Neutrophil (primary cell): ENCODE data around the gene GLRA3.

ENCODE experiments used
- H3K27ac ChIP-seq: fragments of 200-600 bp; sonication (generic); 2 replicates; pipeline ENCODE4 v1.5.1; 2016; ENCODE audit warnings: mild to moderate bottlenecking, moderate library complexity
- H3K27me3 ChIP-seq: fragments of 200-600 bp; sonication (generic); 2 replicates; pipeline ENCODE4 v1.6.0; 2016; ENCODE audit warnings: mild to moderate bottlenecking
- H3K36me3 ChIP-seq: fragments of 200-600 bp; sonication (generic); 2 replicates; pipeline ENCODE4 v1.5.1; 2017
- H3K4me1 ChIP-seq, 2 experiments: fragments of 200-600 bp in 1 of 2; sonication (generic) in 1 of 2; 1 replicate in 1 of 2; 2 replicates in 1 of 2; pipeline versions ENCODE4 v1.5.1 to v1.6.1; 2013 to 2016; ENCODE audit warnings: low read depth in 1 of 2, low read length in 1 of 2, mild to moderate bottlenecking in 1 of 2, moderate library complexity in 1 of 2; ENCODE audit not compliant: control insufficient read depth in 1 of 2, insufficient read depth in 1 of 2
- H3K4me3 ChIP-seq, 2 experiments: fragments of 200-600 bp in 1 of 2; sonication (generic) in 1 of 2; 1 replicate in 1 of 2; 2 replicates in 1 of 2; pipeline ENCODE4 v1.5.1; 2013 to 2016; ENCODE audit warnings: low read depth in 1 of 2, low read length in 1 of 2, mild to moderate bottlenecking in 1 of 2, moderate library complexity in 1 of 2
- H3K9me3 ChIP-seq: fragments of 200-600 bp; sonication (generic); 2 replicates; pipeline ENCODE4 v1.5.1; 2016
- TF ChIP-seq, protein P1 (sequence below): fragments of 200-600 bp; sonication (generic); IDR thresholded peaks from 2 replicates; pipeline ENCODE4 v1.5.1; 2016; ENCODE audit warnings: antibody characterized with exemption

Gene GLRA3

DNA sequence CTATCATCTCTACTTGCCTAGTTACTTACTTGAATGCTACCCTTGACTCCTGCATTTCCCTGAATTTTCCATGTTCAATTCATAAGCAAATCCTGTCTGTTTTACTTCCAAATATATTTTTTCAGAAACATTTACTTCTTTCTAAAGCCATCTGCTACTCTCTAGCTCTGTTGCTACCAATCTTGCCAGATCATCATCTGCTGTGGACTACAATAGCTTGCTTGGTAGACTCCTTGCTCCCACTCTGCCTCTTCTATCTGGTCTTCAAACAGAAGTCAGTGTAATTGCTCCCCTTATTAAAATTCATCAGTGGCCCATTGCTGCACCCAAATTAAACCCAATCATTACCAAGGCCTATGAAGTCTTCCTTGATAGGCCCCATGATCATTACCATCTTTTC lies 155.2 kb downstream of the GLRA3 start:
- Histone ChIP-seq H3K27ac (no peak overlapping the region), H3K4me3 (no peak overlapping the region), H3K9me3 (no peaks in the 10 kb centered on the region), H3K4me1 (no peaks in the 10 kb centered on the region), H3K27me3 (no peaks in the 10 kb centered on the region), H3K36me3 (no peaks in the 10 kb centered on the region)
- TF ChIP-seq, protein P1, sequence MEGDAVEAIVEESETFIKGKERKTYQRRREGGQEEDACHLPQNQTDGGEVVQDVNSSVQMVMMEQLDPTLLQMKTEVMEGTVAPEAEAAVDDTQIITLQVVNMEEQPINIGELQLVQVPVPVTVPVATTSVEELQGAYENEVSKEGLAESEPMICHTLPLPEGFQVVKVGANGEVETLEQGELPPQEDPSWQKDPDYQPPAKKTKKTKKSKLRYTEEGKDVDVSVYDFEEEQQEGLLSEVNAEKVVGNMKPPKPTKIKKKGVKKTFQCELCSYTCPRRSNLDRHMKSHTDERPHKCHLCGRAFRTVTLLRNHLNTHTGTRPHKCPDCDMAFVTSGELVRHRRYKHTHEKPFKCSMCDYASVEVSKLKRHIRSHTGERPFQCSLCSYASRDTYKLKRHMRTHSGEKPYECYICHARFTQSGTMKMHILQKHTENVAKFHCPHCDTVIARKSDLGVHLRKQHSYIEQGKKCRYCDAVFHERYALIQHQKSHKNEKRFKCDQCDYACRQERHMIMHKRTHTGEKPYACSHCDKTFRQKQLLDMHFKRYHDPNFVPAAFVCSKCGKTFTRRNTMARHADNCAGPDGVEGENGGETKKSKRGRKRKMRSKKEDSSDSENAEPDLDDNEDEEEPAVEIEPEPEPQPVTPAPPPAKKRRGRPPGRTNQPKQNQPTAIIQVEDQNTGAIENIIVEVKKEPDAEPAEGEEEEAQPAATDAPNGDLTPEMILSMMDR: no peak

DNA sequence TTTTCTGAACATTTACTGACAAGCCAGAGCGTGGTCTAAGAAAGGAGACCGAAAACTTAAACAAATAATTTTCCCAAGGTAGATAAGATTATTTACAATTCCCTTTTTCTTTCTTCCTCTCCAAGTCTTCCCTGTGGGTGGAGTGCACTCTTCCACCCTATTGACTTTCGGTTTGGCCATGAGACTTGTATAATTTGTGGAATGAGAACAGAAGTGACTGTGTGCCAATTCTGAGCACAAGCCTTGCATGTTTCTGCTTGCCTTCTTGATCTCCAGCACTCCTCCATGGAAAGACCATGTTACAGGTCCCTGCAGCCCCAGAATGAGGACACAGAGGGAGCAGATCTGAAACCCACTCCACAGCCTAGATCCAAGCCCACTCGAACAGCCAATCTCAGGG lies 156.8 kb downstream of the GLRA3 start:
- no peak overlapping the region for H3K27ac ChIP-seq
- TF ChIP-seq, protein P1: no peak

DNA sequence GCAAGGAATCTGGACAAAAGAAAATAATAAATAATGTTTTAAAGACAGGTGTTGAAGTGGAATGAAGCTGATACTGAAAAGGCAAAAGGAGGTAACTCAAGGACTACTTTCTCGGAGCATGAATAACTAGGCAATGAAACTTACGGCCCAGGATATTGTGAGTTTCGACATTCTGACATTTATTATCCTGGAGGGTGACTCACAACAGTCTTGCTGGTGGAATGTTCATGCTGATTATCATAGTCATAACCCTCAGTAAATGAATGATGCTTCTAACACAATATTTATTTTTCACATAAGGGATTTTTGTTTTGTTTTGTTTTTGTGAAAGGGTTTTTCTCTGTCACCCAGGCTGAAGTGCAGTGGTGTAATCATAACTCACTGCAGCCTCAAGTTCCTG lies 159.8 kb downstream of the GLRA3 start:
- Histone ChIP-seq H3K27me3 (peaks cover 6% of the 10 kb centered on the region), H3K4me1 (no peaks in the 10 kb centered on the region), H3K9me3 (no peaks in the 10 kb centered on the region), H3K27ac (no peak overlapping the region), H3K36me3 (no peaks in the 10 kb centered on the region), H3K4me3 (no peak overlapping the region)
- TF ChIP-seq, protein P1: no peak

More for the DNA sequence above, 156.8 kb downstream of the GLRA3 start:
- Histone ChIP-seq H3K9me3 (no peaks in the 10 kb centered on the region), H3K4me1 (no peaks in the 10 kb centered on the region), H3K36me3 (no peaks in the 10 kb centered on the region), H3K4me3 (no peak overlapping the region), H3K27me3 (no peaks in the 10 kb centered on the region)

DNA sequence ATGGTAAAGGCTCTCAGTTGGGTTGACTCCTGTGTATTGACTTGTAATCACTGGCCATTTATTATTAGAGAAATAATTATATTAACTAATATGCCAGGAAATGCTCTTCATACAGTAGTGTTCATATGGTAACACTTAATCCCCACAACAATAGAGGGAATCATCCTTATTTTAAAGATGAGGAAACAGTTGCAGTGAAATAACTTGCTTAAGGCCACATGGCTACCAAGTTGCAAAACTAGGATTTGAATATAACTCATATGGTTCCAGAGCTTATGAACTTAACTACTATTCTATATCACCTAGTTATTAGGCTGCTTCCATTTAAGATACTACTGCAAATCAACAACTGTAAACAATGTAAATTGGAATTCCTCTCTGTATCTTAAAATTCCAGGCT lies 163.2 kb downstream of the GLRA3 start:
- Histone ChIP-seq H3K4me1 (no peaks in the 10 kb centered on the region), H3K27me3 (peaks cover 10% of the 10 kb centered on the region), H3K9me3 (no peaks in the 10 kb centered on the region), H3K4me3 (no peak overlapping the region), H3K36me3 (no peaks in the 10 kb centered on the region), H3K27ac (no peak overlapping the region)
- TF ChIP-seq, protein P1: no peak

DNA sequence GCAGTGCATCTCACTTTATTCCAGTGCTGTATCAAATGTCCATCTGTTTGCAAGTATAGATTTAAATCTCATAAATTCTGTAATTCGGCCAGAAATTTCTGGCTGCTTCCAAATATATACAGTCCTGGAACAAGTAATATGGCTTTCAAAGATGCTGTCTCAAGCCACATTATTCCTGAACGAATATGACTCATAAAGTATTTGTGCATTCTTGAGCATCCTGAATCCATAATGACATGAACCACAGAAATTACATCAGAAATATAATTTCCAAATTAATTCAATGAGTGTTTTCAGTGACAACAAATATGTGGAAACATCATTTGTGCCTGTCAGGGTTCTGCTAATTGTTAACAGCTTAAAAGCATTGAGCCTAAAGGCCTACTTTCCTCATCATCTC lies 165.8 kb downstream of the GLRA3 start:
- no peak overlapping the region for H3K27ac ChIP-seq
- no peaks in the 10 kb centered on the region for H3K36me3 ChIP-seq
- peaks cover 10% of the 10 kb centered on the region for H3K27me3 ChIP-seq
- peaks cover 4 to 8% of the 10 kb centered on the region in 2 experiments for H3K4me1 ChIP-seq
- H3K9me3 ChIP-seq: no peaks in the 10 kb centered on the region
- TF ChIP-seq, protein P1: no peak
- no peak overlapping the region for H3K4me3 ChIP-seq

DNA sequence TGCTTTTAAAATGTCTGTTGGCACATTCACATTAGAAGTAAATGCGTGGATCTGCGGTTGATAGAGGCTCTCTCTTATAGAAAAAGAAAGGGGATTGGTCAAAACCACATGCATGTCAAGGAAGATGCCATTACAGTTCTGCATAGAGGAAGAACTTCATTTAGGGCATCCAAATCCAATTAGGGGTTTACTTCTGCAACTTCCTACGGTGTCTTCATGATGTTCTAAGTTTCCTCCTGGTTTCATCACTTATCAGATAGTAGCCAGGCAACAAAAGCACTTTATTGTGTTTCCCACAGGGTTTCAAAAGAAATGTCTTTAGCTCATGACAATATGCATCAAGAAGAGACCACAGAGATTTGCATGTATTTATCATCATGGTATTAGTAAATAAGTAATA lies 170.8 kb downstream of the GLRA3 start:
- no peaks in the 10 kb centered on the region for H3K9me3 ChIP-seq
- H3K27me3 ChIP-seq: peaks cover 8% of the 10 kb centered on the region
- TF ChIP-seq, protein P1: no peak
- H3K36me3 ChIP-seq: no peaks in the 10 kb centered on the region
- no peak overlapping the region for H3K27ac ChIP-seq
- H3K4me3 ChIP-seq: no peak overlapping the region
- peaks cover 6 to 11% of the 10 kb centered on the region in 2 experiments for H3K4me1 ChIP-seq
